GM21576 (cell line): ENCODE results near the gene ZBTB11.
A peak's percentile ranks its signal among the peaks of the same experiment; 100 is the strongest.
"Not testable (repeated sequence)": the region's sequence is repeated elsewhere in the genome, so short reads cannot be mapped to it uniquely, and the experiment has no call there.

ENCODE experiments used
- ATAC-seq: cut with Tn5 transposase; IDR thresholded peaks from one replicate; pipeline ENCODE4 v1.9.1; 2021; ENCODE audit warnings: mild to moderate bottlenecking, moderate library complexity; ENCODE audit not compliant: unreplicated experiment

The ZBTB11 gene

DNA sequence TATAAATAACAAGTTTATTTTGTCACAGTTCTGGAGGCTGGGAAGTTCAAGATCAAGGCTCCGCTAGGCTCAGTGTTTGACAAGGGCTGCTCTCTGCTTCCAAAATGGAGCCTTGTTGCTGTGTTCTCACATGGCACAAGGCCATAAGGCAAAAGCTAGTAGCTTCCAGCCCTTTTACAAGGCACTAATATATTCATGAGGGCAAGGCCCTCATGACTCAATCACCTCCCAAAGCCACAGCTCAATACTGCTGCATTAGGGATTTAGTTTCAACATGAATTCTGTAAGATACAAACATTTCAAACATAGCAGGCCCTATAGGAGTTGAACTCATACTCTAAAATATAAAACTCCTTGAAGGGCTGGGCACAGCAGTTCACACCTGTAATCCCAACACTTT is 30.2 kb downstream of the ZBTB11 start:
- ATAC-seq, result no peak

DNA sequence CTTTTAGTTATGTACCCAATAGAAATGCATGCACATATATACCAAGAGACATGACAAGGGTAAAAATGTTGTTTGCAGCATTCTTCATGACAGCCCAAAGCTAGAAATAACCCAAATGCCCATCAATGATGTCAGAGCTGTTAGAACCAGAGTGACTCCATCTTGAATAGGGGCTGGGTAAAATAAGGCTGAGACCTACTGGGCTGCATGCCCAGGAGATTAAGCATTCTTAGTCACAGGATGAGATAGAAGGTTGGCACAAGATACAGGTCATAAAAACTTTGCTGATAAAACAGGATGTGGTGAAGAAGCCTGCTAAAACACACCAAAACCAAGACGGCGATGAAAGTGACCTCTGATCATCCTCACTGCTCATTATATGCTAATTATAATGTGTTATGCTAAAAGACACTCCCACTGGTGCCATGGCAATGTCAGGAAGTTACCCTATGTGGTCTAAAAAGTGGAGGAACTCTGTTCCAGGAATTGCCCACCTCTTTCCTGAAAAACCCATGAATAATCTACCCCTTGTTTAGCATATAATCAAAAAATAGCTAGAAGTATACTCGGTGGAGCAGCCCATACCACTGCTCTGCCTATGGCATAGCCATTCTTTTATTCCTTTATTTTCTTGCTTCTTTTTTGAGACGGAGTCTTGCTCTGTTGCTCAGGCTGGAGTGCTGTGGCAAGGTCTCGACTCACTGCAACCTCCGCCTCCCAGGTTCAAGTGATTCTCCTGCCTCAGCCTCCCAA is 32.9 kb downstream of the ZBTB11 start:
- no peak for ATAC-seq

DNA sequence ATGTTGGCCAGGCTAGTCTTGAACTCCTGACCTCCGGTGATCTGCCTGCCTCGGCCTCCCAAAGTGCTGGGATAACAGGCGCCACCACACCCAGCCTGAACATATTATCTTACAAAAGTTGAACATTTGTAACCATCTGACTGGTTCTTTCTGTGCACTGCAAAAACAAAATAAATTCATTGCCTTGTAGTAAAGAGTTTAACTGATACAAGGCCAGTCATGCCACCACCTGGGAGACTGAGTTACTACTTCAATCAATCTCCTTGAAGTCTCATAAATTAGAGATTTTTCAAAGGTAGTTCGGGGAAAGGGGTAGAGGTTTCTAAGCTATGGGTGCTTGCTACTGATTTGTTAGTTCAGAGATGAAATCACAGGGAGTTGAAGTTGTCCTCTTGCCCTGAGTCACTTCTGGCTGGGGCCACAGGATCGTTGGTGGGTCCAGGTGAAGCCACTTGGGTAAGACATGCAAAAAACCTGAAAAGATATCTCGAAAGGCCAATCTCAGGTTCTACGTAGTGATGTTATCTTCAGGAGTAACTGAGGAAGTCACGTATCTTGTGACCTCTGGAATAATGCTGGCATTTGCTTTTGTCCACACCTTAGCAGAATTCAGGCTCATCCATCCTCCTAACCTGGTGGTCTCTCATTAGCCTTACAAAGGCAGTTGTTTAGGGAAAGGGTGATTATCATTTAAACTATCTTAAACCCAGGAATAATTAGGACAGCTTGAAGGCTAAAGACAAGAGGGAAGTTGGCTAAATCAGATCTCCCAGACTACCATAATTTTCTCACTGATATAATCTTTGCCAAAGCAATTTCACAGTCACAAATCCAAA is 33.7 kb downstream of the ZBTB11 start:
- no peak for ATAC-seq

DNA sequence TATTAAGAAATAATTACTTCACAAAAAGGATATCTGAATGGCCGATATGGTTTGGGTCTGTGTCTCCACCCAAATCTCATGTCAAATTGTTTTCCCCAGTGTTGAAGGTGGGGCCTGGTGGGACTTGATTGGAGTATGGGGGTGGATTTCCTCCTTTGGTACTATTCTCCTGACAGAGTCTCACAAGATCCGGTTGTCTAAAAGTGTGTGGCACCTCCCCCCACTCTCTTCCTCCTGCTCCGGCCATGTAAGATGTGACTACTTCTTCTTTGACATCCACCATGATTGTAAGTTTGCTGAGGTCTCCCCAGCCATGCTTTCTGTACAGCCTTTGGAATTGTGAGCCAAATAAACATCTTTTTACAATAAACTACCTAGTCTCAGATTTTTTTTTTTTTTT is 34.5 kb downstream of the ZBTB11 start:
- no peak for ATAC-seq

DNA sequence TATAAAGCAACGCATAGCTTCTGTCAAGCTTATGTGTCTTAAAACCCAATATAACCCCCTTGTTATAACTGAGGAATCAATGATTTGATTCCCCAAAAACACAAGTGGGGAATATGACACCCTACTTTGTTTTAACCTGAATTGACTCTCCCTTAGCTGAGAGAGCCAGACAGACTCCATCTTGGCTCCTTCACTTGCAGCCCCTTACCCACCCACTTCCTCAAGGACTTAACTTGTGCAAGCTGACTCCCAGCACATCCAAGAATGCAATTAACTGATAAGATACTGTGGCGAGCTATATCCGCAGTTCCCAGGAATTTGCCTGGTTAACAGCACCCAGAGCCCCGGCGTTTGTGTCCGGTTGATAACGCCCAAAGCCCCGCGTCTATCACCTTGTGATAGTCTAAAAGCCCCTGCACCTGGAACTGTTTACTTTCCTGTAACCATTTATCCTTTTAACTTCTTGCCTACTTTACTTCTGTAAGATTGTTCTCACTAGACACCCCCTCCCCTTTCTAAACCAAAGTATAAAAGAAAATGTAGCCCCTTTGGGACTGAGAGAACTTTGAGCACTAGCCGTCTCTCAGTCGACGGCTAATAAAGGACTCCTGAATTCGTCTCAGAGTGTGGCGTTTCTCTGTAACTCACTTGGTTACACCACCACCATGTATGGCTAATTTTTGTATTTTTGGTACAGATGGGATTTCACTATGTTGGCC is 35.4 kb downstream of the ZBTB11 start:
- ATAC-seq, result not testable (repeated sequence)

DNA sequence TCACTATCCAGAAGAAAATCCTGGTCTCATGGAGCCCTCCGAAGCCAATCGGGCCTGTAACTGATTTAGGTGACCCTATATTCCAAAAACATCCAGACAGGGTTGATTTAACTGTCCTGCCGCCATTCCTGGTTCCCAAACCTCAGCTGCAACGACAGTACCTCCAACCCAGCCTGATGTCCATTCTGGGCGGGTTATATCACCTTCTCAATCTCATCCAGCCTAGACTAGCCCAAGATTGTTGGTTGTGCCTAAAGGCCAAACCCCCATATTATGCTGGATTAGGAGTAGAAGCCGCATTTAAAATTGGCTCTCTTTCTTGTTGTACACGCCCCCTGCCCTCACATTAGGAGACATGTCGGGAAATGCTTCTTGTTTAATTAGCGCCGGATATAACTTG is 36.7 kb downstream of the ZBTB11 start:
- ATAC-seq, result no peak

DNA sequence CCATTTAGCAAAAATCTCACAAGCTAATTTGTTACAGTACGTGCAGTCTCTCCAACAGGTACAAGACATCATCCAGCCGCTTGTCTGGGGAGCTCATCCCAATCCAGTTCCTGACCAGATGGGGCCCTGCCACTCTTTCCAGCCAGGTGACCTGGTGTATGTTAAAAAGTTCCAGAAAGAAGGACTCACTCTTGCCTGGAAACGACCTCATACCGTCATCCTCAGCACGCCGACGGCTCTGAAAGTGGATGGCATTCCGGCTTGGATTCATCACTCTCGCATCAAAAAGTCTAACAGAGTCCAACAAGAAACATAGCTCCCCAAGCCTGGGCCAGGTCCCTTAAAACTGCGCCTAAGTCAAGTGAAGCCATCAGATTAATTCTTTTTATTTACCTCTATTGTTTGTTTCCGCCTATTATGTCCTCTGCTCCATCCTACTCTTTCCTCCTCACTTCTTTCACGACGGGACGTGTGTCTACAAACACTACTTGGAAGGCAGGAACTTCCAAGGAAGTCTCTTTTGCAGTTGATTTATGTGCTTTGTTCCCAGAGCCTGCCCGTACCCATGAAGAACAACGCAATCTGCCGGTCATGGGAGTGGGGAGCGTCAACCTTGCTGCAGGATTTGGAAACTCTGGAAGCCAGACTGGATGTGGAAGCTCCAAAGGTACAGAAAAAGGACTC is 37.5 kb downstream of the ZBTB11 start:
- no peak for ATAC-seq

DNA sequence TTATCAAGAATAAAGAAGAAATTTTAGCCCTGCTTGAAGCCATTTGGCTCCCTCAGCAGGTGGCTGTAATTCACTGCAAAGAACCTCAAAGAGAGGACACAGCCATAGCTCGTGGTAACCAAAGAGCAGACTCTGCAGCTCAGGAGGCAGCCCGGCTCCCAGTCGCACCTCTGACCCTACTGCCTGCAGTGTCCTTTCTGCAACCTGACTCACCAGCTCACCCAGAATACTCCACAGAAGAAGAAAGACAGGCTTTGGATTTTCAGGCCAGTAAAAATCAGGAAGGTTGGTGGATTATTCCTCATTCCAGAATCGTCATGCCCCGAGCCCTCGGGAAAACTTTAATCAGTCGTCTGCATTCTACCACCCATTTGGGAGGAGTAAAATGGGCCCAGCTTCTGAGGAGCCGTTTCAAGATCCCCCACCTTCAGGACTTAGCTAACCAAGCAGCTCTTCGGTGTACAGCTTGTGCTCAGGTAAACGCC is 38.6 kb downstream of the ZBTB11 start:
- no peak for ATAC-seq

DNA sequence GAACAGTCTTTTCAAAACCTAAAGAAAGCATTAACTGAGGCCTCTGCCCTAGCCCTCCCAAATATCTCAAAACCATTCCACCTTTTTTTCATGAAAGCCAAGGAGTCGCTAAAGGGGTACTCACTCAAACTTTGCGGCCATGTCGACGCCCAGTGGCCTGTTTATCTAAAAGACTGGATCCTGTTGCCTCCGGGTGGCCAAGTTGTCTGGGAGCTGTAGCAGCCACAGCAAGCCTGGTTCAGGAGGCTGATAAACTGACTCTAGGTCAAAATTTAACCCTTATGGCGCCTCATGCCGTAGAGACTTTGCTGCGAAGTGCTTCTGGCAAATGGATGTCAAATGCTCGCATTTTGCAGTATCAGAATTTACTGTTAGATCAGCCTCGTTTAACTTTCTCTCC is 39.5 kb downstream of the ZBTB11 start:
- ATAC-seq, result no peak

DNA sequence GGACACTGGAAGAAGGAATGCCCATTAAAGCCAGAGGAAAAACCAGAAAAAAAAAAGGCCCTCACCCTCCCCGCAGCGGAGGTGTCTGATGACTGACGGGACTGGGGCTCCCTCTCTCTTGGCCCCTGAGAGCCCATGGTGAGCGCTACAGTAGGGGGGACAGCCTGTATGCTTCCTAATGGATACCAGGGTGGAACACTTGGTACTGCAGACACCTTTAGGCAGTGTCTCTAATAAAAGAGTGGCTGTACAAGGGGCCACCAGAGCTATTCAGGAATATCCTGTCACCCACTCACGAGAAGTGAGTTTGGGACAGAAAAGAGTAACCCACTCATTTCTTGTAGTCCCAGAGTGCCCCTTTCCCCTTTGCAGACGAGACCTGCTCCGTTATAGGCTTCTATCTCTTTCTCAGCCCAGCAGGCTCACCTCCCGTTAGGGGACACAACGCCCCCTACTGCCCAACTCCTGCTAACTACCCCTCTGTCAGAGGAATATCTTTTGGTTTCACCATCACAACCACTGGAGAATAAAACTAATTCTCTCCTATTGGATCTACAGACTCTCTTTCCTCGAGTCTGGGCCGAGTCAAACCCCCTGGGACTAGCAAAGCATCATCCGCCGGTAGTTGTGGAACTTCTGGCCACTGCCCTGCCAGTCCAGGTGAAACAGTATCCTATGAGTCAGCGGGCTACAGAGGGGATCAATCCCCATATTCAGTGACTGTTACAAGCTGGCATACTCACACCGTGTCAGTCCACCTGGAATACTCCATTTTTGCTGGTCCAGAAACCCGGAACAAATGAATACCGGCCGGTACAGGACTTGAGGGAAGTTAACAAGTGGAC is 40.8 kb downstream of the ZBTB11 start:
- peak; percentile 95 for ATAC-seq

DNA sequence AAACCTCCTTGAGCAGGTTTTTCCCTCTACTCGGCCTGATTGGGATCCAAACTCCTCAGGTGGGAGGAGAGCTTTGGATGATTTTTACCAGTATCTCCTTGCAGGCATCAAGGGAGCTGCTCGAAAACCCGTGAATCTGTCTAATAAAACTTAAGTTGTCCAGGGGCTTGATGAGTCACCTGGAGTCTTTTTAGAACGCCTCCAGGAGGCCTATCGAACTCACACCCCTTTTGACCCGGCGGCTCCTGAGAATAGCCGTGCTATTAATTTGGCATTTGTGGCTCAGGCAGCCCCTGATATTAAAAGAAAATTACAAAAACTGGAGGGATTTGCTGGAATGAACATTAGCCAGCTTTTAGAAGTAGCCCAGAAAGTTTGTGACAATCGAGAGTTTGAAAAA is 41.6 kb downstream of the ZBTB11 start:
- ATAC-seq, result no peak

DNA sequence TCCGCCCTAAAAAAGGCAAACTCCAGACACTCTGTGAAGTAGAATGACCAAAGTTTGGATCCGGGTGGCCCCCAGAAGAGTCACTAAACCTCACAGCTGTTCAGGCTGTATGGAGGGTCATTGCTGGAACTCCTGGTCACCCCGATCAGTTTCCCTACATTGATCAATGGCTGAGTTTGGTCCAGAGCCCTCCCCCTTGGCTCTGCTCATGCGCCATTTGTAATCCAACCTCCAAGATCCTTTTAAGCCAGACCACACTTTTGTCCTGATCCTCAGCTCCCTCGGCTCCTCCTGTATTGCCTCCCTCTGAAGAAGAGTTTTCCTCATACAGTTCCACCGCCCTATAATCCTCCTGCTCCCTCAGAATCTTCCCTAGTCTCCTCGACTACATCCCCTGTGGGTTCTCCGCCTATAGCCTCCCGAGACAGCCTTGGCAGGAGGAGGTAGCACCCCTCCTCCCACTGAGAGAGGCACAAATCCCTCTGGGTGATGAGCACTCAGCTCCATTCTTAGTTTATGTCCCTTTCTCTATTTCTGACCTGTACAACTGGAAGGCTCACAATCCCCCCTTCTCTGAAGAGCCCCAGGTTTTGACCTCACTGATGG is 42.2 kb downstream of the ZBTB11 start:
- no peak for ATAC-seq

DNA sequence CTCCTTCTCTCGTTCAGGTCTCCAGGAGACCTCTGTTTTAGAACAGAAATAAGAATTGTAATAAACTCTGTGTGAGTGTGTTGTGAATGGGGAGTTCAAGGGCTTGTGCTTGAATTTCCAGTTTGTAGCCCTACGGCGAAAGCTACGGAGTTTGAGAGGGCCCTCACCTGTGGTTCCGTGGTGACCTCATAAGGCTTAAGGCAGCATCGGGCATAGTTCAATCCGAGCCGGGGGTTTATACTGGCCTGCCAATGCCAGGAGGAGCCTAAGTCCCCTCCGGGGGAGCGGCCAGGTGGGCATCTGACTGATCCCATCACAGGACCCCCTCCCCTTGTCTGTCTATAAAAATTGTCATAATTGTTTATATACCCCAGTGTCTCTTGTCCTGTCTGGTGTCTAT is 43.7 kb downstream of the ZBTB11 start:
- ATAC-seq, result no peak

DNA sequence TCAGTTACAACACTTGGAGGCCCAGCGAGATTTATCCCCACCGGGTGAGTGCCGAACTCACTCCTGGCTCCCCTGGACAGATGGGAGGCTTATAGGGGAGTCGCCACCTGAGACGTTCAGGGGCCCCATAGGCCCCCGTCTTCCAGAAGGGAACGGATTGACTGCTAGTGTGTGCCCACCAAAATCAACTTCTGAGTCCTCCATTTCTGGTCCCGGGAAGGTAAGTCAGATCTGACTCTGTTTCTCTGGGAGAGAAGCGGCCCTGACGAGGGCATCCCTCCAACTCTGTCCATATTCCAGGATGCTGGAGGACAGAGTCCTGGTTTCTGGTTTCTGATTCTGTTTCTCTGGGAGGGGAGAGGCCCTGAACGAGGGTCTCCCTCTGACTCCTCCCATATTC is 44.3 kb downstream of the ZBTB11 start:
- no peak for ATAC-seq

DNA sequence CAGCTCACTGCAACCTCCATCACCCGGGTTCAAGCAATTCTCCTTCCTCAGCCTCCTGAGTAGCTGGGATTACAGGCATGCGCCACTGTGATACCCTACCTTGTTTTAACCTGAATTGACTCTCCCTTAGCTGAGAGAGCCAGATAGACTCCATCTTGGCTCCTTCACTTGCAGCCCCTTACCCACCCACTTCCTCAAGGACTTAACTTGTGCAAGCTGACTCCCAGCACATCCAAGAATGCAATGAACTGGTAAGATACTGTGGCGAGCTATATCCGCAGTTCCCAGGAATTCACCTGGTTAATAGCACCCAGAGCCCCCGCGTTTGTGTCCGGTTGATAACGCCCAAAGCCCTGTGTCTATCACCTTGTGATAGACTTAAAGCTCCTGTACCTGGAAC is 45.0 kb downstream of the ZBTB11 start:
- ATAC-seq, result not testable (repeated sequence)

DNA sequence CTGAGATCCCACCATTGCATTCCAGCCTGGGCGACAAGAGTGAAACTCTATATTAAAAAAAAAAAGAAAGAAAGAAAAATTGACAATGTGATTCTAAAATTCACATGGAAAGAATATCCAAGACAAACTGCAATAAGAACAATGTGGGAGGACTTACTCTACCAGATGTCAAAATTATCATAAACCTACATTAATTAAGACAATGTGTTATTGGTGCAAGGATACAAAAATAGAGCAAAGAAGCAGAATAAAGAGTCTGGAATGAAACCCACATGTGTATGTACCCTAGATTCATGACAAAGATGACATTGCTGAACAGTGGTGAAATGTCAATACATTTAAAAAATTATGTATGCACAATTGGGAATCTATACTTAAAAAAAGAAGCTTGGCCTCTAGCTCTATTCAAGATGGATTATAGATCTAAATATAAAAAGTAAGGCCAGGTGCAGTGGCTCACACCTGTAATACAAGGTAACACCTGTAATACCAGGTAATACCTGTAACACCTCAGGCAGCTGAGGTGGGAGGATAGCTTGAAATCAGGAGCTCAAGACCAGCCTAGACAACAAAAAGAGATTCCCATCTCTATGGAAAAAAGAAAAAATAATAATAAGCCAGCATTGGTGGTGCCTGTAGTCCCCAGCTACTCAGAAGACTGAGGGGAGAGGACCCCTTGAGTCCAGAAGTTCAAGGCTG is 45.7 kb downstream of the ZBTB11 start:
- no peak for ATAC-seq

DNA sequence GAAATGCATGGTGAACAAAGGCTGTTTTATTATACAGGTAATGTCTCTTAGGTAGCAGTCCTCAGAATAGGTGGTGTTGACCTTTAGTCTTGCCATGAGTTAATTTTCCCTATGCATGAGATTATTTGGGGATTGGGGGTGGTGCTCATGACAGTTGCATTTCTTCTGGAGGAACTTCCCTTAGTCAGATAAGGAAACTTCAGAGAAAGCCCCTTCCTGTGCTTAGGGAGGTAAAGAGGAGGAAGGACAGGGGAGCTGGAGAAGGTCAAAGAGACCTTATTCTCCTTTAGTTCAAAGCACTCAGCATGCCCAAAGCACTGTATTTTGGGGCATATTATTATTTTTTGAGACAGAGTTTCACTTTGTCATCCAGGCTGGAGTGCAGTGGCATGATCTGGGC is 47.7 kb downstream of the ZBTB11 start:
- no peak for ATAC-seq

DNA sequence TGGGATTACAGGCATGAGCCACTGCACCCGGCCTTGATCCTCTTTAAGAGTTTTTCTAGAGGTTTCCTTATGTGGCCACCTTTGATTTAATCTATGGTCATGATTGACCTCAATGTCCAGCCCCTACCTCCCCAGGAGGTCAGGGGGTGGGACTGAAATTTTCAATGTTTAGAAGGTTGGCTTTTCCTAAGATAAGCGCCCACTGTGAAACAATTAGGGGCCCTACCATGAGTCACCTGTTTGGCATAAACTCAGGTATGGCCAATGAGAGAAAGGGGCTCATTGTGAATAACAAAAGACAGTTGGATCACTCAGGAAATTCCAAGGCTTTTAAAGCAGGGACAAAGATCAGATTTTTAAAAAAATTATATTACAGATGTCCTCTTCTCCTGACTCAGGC is 51.1 kb downstream of the ZBTB11 start:
- ATAC-seq, result no peak

DNA sequence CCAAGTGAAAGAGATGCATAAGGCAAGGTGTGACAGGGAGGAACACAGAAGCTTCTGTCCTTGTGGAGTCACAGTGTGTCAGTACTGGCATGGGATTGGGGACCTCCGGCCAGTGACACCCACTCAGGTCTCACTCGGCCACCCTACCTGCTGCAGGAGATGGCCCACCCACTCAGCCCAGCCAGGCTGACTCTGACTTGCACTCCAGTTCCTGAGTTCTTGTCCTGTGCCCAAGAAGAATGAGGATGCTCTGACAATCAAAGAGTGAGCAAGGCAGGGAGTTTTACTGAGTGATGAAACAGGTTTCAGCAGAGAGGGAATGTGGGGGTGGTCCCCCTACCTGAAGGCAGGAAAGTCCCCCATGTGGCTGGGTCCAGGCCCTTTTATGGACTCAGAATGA is 52.1 kb downstream of the ZBTB11 start:
- no peak for ATAC-seq
